AG04450 (cell line): ENCODE measurements around the gene RASSF7. TPM values are rescaled to one million over a fixed set of nuclear protein-coding genes. Genes with fewer than 3 reads are reported as not detected.

Experiments
- CTCF ChIA-PET: fragments of 300-600, 350-600 bp; formaldehyde crosslinking; extraction: SDS; loops from one replicate; lab custom pipeline; 2022; ENCODE audit warnings: antibody characterized with exemption, inconsistent platforms; lab: Charles Lee
- POLR2A ChIA-PET: fragments of 350-600 bp; formaldehyde crosslinking; extraction: SDS; loops from one replicate; lab custom pipeline; 2021; ENCODE audit warnings: antibody characterized with exemption, inconsistent platforms; lab: Yijun Ruan, JAX
- DNase-seq: peaks from one replicate; pipeline ENCODE4 v3.0.0-alpha.2; 2011; ENCODE audit warnings: low read depth, low spot score
- H3K27ac ChIP-seq: one replicate; pipeline ENCODE4 v1.5.1; 2012; ENCODE audit warnings: low read depth, low read length, control low read depth
- H3K27me3 ChIP-seq: one replicate; pipeline ENCODE4 v1.6.0; 2012; ENCODE audit warnings: low read length; ENCODE audit not compliant: control insufficient read depth, insufficient read depth
- H3K4me3 ChIP-seq: 2 replicates; pipeline ENCODE4 v1.5.1; 2011; ENCODE audit warnings: mild to moderate bottlenecking, low read depth, low read length, control low read depth
- H3K9me3 ChIP-seq: 2 replicates; pipeline ENCODE4 v1.5.1; 2012; ENCODE audit warnings: low read length; ENCODE audit not compliant: control insufficient read depth, insufficient read depth
- CTCF ChIP-seq: IDR thresholded peaks from 2 replicates; pipeline ENCODE4 v1.5.1; 2011; ENCODE audit warnings: low read depth, low read length, control low read depth, inconsistent platforms
- polyA plus RNA-seq: library from polyadenylated mRNA; depleted of rRNA; stranded (reverse); fragments of >200 nt; gene quantifications from 2 replicates; pipeline ENCODE4 v1.2.3, GENCODE V29; 2011

RASSF7 gene
- polyA plus RNA-seq, 1 experiment = 2.5 TPM

GRCh38 chr11:575996-576768 is 15.4 kb downstream of the RASSF7 start, which contains the start of gene PHRF1:
Gene PHRF1 (plus strand): TSS chr11:576470. CDS start chr11:581513, 5,043 bp downstream.
- Histone ChIP-seq H3K9me3 (no peaks in the 10 kb centered on the region; the same call in 1 of the 2 replicates), H3K4me3 (peak within 1 kb of the TSS; percentile 91), H3K27me3 (peaks cover 8% of the 10 kb centered on the region), H3K27ac (peak within 1 kb of the TSS; percentile 94)
- CTCF ChIA-PET = interaction anchor here (0.8 kb wide), 1 partner anchor 147 kb away, joined by 4 read pairs; no protein-coding TSS in a partner anchor
- no peak for TF ChIP-seq CTCF
- DNase-seq = peak; percentile 87
- POLR2A ChIA-PET = interaction anchor here (0.6 to 1.4 kb wide), 9 partner anchors 9 to 219 kb away, joined by 3 to 13 read pairs (median 3); partner anchors contain the start of genes HRAS, RNH1 and TMEM80

GRCh38 chr11:576811-577610 is 16.2 kb downstream of the RASSF7 start:
- H3K27me3 ChIP-seq = peaks cover 8% of the 10 kb centered on the region
- peak overlapping the region; percentile 91 for H3K4me3 ChIP-seq
- ChIA-PET CTCF (interaction anchor here (0.8 kb wide), 1 partner anchor 147 kb away, joined by 4 read pairs; no protein-coding TSS in a partner anchor), POLR2A (interaction anchor here (1.1 to 1.6 kb wide), 2 partner anchors 8 to 10 kb away, joined by 3 read pairs; no protein-coding TSS in a partner anchor)
- no peak overlapping the region for H3K27ac ChIP-seq
- no peak for TF ChIP-seq CTCF
- DNase-seq = no peak
- H3K9me3 ChIP-seq = no peaks in the 10 kb centered on the region; the same call in 1 of the 2 replicates

- H3K4me3 ChIP-seq = peak overlapping the region; percentile 91
- ChIA-PET CTCF (no interaction called here), POLR2A (interaction anchor here (1.1 to 1.6 kb wide), 2 partner anchors 9 to 10 kb away, joined by 3 read pairs; no protein-coding TSS in a partner anchor)
- TF ChIP-seq CTCF = no peak
- no peak for DNase-seq
- H3K9me3 ChIP-seq = no peaks in the 10 kb centered on the region; the same call in 1 of the 2 replicates
- no peak overlapping the region for H3K27ac ChIP-seq
- peaks cover 8% of the 10 kb centered on the region for H3K27me3 ChIP-seq
These were observed 16.8 kb downstream of the RASSF7 start for GRCh38 chr11:577611-577894.

DNA sequence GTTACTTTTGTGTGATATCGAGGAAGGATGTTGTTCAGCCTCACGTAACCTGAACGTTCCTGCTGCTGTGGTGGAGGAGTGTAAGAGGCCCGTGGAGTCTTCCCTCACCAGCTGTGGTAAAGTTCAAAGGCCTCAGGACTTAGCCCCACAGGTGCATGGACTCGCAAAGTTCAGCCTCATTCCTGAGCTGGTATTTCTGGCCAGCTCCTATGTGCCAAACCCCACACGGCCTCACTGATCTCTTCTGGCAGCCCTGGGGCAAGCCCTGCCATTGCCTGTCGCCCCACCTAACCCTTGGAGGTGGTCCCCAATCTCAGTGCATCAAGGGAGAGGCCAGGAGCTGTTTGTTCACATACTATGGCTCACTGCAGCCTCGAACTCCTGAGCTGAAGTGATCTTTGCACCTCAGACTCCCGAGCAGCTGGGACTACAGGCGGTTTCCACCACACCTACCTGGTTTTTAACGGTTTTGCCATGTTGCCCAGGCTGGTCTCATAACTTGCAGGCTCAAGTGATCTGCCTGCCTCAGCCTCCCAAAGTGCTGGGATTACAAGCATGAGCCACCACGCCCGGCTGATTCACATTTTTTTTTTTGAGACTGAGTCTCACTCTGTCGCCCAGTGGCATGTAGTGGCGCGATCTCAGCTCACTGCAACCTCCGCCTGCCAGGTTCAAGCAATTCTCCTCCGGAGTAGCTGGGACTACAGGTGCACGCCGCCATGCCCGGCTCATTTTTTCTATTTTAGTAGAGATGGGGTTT is 17.7 kb downstream of the RASSF7 start:
- DNase-seq = no peak
- Histone ChIP-seq H3K27me3 (peaks cover 8% of the 10 kb centered on the region), H3K4me3 (peak overlapping the region; percentile 91), H3K9me3 (no peaks in the 10 kb centered on the region; the same call in 1 of the 2 replicates), H3K27ac (no peak overlapping the region)
- ChIA-PET POLR2A (interaction anchor here (1.6 kb wide), 1 partner anchor 10 kb away, joined by 3 read pairs; no protein-coding TSS in a partner anchor), CTCF (no interaction called here)
- TF ChIP-seq CTCF = no peak
